Activated CD8-positive, alpha-beta memory T cell treated with anti-CD3 and anti-CD28 coated beads, Interleukin-2, amount 50 U/mL, for 4 hours (primary cell): ENCODE data around the gene EVA1C.

ENCODE experiments used
- DNase-seq: peaks from one replicate; pipeline ENCODE4 v3.0.0-alpha.2; 2020

Gene EVA1C

GRCh38 chr21:32391755-32392154 is 20.8 kb upstream of the EVA1C start:
- DNase-seq = no peak

GRCh38 chr21:32392299-32392879 is 20.1 kb upstream of the EVA1C start:
- no peak for DNase-seq

DNA sequence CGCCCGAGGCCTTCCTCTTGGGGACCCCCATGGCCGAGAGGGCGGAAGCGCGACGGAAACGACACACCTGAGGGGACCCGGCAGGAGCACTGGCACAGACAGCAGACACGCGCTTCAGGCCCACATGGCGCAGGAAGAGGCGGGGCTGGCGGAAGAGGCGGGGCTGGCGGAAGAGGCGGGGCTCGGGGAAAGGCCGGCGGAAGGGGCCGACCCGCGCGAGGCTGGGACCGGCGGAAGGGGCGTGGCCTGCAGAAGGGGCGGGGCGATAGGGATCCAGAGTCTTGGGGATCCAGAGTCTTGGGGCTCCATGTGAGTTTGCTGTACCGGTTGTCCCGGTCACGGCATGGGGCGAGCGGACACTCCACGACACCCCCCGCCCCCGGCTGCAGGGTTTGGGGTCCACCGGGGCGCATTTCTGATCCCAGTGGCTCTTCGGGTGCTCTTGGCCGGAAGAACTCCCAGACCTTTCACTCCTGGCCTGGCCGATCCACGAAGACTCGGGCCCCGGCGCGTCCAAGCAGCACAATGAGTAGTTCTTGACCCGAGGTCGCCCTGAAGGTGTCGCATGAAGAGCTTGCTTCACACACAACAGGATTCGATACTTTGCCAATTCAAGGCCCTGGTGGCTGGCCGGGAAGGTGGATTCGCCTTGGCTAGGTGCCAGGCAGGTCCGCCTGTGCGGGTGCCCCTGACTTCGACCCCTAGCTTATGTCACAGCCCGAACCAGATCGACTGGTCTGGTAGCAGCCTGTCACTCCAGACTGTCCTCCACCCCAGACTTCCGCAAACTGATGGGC is 19.4 kb upstream of the EVA1C start, which contains the start of gene URB1:
Gene URB1 (minus strand): TSS at position 133 of the 797 bp plus-strand sequence. CDS start 102 bp downstream, at position 31.
- DNase-seq = peak; percentile 99

GRCh38 chr21:32393677-32394001 is 18.9 kb upstream of the EVA1C start:
- DNase-seq = no peak

DNA sequence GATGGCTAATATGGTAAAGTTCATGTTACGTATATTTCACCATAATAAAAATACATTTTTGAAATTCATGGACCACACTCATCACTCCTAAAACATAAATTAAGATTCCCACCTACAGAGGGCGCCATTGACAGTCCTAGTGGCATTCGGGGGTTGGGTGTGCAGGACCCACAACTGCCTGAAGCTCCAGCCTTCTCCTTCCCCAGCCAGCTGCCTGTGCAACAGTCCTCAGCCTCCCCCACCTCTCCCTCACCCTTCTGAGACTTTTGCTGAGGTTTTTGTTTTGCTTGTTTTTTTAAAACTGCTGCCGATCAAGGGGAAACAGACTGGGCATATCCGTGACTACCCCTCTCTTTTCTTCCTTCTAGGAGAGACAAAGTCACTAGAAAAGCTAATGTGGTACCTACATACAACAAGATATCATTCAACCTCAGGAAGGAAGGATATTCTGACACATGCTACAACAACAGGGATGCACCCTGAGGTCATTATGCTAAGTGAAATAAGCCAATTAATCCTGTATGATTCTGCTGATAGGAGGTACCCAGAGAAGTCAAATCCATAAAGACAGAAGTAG is 9.2 kb upstream of the EVA1C start:
- peak; percentile 53 for DNase-seq

DNA sequence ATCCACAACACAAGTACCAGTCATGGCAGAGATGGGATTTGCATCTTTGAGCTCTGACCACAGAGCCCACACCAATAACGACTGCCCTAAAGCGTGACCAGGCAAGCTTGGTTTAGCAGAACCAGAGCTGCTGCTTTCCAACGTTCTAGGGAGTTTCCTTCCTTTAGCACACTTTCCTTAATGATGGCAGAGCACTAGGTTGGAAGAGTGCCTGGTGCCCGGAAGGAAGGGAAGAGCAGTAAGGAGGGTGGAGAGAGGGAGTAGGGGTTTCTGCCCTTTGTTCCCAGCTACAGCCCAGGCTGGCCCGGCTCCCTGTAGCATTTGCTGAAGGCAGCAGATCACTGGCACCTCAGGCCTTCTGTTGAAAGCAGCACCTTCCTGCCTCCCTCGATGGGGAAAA is 6.1 kb upstream of the EVA1C start:
- no peak for DNase-seq

DNA sequence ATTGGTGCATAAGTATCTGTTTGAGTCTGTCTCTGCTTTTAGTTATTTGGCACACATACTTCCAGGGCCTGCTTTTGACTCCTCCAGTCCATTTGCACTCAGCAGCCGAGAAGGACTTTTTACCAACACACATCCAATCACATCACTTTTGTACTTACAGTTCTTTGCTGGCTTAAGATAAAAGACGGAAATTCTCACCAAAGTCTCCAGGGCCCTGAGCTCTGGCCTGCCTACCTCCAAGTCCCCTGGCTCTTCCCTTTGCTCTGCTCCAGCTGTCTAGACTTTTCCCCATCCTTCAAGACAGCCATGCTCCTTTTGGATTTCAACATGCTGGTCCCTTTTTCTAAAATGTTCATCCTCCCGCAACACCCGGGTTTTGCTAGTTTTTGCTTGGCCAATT is 2.2 kb upstream of the EVA1C start:
- DNase-seq = no peak

GRCh38 chr21:32410916-32411315 is 1.6 kb upstream of the EVA1C start:
- no peak for DNase-seq

DNA sequence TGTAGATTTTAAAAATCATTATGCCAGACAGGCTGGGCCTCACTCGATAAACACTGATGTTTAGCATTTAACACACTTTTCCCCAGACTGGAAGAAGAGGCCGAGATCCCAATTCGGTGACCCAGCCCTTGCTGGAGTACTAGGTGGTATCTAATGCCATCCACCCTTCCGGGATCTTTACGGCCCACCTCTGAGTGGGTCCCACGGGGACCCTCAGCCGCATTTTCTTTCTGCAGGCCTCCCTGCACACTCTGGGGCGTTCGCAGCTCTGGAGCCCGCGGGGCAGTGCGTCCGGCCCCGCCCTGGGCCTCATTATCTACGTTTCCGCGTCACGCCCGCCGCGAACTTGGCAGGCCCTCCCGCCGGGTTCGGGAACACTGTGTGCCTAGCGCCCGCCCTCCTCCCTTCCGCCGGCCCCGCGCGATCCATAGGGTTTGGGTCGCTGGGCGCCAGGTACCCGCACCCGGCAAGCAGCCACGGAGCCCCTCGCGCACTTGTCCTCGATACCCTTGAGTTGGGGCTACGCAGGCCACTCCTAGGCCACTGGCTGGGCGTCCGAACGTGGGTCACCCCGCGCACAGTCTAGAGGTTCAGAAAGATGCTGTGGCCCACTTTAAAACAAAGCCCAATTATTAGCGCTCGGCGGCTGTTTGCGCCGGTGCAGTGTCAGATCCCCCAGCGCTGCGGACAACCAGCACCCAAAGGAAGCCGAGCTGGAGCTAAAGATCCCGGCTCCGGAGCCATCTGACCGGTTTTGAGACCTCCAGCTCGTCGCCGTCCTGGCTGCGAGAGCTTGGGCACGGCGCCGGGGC is 950 bp upstream of the EVA1C start:
- peak; percentile 66 for DNase-seq

DNA sequence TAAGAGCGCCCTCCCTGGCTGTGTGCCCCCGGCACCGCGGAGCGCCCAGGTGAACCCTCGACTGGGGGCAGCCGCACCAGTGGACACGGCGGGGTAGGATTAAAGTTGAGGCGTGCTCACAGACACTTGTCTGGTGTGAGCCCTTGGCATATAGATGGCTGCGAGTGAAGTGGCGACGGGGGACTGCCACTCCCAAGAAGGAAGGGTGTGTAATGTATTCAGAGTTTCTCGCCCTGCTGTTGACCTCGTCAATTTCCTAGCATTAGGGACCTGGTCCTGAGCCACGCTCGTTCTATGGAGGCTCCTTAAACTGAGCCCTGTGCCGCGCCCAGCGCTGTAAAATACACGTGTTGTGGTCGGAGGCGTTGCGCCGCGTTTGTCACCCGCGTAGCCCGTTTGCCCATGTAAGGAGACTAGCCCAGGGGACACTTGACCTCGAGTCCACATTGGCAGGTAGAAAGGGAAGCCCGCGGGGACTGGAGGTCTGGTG is 554 bp downstream of the EVA1C start:
- peak; percentile 23 for DNase-seq

DNA sequence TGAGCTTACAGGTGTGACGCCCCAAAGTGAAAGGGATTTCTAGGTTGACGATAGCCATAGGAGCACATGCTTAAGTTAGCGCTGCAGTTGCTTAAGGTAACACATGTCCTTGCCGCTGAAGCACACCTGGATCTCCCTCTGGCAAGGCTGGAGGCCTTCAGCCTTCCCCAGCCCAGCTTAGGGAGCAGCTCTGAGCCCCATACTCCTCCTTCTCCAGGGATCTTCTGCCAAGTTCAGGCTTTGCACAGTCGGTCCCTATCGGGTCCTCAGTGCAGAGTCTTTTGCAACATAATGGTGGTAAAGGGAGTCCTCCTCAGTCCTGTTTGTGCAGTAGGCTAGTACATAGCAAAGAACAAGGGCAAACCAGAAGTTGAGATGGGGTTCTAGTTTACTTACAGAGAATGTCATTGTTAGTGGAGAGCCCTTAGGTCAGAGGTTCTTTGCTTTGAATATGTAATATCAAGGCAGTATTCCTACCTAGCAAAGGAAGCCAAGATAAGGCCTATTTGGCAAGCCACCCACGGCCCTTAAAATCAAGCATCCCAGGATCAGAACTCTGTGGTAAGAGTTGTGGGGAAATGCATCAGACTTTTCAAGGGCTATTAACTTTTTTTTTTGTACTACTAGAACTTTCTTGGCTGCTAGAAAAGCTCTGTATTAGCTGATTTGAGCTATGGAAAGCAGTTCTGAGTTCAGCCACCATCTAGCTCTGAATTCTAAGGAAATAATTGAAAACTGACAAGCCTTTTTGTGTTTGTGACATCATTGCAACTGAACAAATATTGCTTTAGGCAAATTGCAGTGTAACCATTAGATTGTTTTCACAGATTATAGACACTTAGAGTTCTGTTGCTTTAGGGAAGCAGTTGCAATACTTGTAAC is 1.4 kb downstream of the EVA1C start:
- no peak for DNase-seq

DNA sequence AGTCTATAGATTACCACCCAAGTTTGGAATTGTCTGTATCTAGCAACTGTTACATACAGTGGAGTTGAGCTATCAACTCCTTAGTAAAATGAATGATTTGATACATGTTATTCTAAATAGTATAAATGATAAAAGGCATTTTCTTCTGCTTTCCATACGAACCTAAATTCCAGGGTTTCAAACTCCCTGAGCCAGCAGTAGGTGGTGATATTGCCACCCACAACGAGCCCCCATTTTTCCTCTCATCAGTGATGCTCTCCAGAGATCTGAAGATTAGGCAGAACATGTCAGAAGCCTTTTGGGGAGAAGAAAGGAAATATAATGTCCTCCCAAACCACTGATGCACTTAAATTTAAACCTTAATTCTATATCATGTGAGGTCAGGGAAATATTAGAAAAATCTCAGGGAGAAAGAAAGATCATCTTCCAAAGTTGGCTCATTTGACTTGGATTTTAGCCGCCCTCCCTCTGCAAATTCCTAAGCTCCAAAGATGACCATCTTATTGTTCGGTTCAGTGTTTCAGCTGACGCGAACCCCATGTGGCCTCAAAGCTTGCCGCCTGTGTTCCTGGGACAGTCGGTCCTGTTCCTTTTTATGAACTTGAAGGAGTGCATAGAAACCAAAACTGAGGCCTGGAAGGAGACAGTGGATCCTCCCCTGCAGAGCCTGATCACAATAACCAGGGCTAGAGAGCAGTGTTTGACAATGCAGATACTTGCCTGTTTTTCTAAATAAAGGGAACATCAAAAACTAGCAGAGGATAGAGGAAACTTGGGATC is 2.3 kb downstream of the EVA1C start:
- DNase-seq = no peak

GRCh38 chr21:32415451-32416398 is 3.2 kb downstream of the EVA1C start:
- DNase-seq = no peak

DNA sequence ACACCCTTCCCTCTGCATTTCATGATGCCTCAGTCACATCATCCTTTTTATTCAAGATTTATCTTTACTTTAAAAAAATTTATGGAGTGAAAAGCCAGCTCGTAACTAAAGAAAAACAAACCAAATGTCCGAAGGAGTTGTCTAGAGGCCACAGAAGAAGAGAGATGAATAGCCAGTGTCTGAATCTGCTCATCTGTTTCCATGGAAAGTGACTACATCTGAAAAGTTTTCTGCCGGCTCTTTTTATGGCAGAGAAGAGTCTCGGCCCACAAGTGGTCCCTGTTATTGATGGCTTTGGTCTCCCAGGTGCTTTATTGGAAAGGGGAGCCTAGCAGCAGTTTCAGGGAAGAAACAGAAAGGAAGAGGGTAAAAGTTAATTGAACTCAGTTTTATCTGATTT is 5.6 kb downstream of the EVA1C start:
- DNase-seq = no peak

GRCh38 chr21:32422064-32422463 is 9.6 kb downstream of the EVA1C start:
- no peak for DNase-seq

GRCh38 chr21:32423320-32424190 is 11.0 kb downstream of the EVA1C start:
- DNase-seq = no peak

DNA sequence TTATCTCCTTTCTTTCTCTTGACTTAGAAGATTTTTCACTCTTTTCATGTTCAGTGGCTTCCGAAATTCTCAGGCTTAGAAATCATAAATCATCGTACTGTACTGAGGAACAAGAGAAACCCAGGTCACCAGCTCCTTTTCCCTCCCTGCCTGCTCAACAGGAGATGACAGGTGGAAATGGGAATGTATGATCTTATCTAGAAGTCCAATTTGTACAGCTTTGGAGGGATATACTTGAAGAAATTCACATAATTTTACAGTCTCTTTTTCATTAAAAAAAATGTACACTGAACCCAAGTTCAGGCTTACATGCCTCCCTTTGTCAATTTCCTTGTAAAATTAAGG is 11.7 kb downstream of the EVA1C start:
- DNase-seq = no peak

DNA sequence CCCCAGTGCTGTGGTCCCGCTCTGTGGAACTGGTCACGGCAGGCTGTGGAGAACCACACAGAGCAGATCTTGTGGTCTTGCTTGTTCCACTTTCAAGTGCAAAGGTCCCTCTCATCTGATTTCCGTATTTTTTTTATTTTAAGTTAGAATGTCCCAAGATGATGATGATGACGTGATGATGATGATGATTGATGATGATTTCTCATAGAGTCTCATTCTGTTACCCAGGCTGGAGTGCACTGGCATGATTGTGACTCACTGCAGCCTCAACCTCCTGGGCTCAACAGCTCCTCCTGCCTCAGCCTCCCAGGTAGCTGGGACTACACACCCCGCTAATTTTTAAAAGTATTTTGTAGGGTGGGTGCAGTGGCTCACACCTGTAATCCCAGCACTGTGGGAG is 12.2 kb downstream of the EVA1C start:
- DNase-seq = no peak

DNA sequence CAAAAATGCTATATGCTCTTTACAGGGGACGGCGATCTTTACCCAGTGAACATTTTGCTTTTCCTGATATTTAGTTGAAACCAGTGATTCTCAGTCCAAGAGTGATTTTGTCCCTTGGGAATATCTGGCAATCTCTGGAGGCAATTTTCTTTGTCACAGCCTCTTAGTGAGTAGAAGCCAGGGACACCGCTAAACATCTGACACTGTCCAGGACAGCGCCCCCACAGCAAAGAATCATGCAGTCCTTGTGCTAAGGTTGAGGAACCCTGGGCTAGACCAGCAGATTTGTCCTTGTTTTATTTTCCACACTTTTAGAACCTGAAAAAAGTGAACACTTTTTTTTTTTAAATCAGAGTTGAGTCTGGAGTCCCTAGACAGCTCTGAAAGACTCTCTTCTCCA is 13.1 kb downstream of the EVA1C start:
- no peak for DNase-seq
